Effector memory CD4-positive, alpha-beta T cell (primary cell): ENCODE data around the gene ZNF286A.
A peak's percentile ranks its signal among the peaks of the same experiment; 100 is the strongest.
"Not testable (repeated sequence)": the region's sequence is repeated elsewhere in the genome, so short reads cannot be mapped to it uniquely, and the experiment has no call there.

Experiments used
- DNase-seq, 3 donors: peaks; one replicate each; pipeline ENCODE4 v3.0.0-alpha.2; 2020
- H3K27ac ChIP-seq: 2 replicates; pipeline ENCODE4 v1.7.0; 2013; ENCODE audit warnings: mild to moderate bottlenecking, low read length, moderate library complexity; ENCODE audit not compliant: insufficient read depth, poor library complexity, severe bottlenecking
- H3K27me3 ChIP-seq: replicated peaks from 2 replicates; pipeline ENCODE4 v1.7.0; 2013; ENCODE audit warnings: mild to moderate bottlenecking, low read length; ENCODE audit not compliant: insufficient read depth, control insufficient read depth, poor library complexity, severe bottlenecking
- H3K36me3 ChIP-seq: 2 replicates; pipeline ENCODE4 v1.7.0; 2013; ENCODE audit warnings: mild to moderate bottlenecking, low read length, moderate library complexity; ENCODE audit not compliant: control insufficient read depth, insufficient read depth
- H3K4me1 ChIP-seq: 2 replicates; pipeline ENCODE4 v1.7.0; 2013; ENCODE audit warnings: low read length, mild to moderate bottlenecking; ENCODE audit not compliant: control insufficient read depth, insufficient read depth, poor library complexity, severe bottlenecking
- H3K4me3 ChIP-seq: 2 replicates; pipeline ENCODE4 v1.7.0; 2013; ENCODE audit warnings: low read length, low read depth, mild to moderate bottlenecking; ENCODE audit not compliant: insufficient read depth, poor library complexity, severe bottlenecking
- H3K9me3 ChIP-seq: 2 replicates; pipeline ENCODE4 v1.7.0; 2013; ENCODE audit warnings: mild to moderate bottlenecking, low read length, moderate library complexity; ENCODE audit not compliant: control insufficient read depth
- total RNA-seq, 3 donors: gene quantifications; one replicate each; lab custom pipeline; 2026; lab: John Stamatoyannopoulos, UW

Gene ZNF286A
- 4.8 to 5.0 (median 5.0) reads per million in 3 donors for total RNA-seq

DNA sequence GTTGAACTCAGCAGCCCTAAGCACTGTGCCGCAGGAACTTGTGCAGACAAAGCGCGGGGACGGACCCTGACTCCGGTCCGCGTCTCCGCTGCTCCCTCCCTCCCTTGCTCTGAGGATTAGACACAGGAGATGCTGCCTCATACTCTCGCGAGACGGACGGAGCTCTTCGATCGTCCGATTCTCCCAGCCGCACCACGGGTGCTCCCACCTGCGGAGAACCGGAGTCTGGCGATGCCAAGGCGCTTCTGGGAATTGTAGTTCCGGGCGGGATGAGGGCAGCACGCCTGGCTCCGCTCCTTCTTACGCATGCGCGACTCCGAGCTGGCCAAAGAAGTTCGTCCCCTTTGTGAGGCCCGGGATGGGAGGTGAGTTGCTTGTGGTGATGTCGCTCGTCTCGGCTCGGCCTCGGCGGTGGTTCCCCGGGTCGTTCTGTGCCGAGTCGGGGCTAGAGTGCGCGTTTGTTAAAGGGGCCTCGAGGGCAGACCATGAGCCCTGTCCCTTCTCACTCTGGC, at the start of gene ZNF286A:
Gene ZNF286A (plus strand): TSS at position 340 of the 512 bp plus-strand sequence. CDS start 578 bp downstream, outside the sequence.
- H3K9me3 ChIP-seq, H3K27me3 ChIP-seq, H3K4me1 ChIP-seq, H3K36me3 ChIP-seq: not testable (repeated sequence)
- H3K4me3 ChIP-seq: peak within 1 kb of the TSS; percentile 53
- H3K27ac ChIP-seq: peak within 1 kb of the TSS; percentile 70
- peak; percentile 89 to 95 (median 90) for DNase-seq

GRCh38 chr17:15649861-15650421, 49.6 kb upstream of the ZNF286A start:
- DNase-seq: no peak
- no peaks in the 10 kb centered on the region for H3K36me3 ChIP-seq
- no peaks in the 10 kb centered on the region for H3K27me3 ChIP-seq
- H3K27ac ChIP-seq: no peak overlapping the region
- H3K9me3 ChIP-seq: no peaks in the 10 kb centered on the region
- H3K4me1 ChIP-seq: peaks cover 5% of the 10 kb centered on the region
- H3K4me3 ChIP-seq: no peak overlapping the region

DNA sequence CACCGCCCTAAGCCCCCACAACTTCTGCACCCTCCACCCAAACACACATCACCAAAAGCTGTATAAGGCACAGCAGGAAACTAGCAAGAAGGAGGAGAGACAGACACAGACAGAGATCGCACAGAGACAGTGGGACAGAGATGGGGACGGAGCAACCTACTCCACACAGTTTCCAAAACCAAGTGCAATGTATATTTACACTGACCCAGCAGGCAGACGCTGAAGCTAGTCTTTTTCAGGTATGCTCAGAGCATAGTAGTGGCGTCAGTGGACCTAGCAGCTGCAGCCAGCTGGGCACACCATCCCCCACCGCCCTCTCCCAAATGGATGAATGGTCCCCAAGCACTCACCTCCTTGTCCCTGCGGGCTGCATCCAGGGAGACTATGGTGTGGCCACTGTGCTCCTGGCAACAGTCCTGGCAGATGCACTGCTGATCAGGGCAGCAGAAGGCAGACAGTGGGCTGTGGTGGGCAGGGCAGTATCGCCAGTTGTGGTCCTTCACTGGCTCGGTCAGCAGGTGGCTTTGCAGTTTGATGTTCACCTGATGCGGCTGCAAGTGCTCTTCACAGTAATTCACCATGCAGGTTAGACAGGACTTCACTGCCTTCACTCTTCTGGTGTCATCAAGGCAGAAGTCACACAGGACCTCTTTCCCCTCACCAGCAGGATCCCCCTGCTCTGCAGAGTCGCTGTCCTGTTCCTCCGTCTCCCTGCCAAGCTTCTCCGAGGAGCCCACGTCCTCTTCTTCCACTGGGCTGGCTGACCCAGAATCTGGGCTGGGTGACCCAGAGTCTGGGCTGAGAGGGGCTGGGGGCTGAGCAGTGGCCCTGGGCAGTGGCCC, 48.6 kb upstream of the ZNF286A start:
- Histone ChIP-seq H3K4me1 (peaks cover 5% of the 10 kb centered on the region), H3K27ac (no peak overlapping the region)
- DNase-seq: no peak

DNA sequence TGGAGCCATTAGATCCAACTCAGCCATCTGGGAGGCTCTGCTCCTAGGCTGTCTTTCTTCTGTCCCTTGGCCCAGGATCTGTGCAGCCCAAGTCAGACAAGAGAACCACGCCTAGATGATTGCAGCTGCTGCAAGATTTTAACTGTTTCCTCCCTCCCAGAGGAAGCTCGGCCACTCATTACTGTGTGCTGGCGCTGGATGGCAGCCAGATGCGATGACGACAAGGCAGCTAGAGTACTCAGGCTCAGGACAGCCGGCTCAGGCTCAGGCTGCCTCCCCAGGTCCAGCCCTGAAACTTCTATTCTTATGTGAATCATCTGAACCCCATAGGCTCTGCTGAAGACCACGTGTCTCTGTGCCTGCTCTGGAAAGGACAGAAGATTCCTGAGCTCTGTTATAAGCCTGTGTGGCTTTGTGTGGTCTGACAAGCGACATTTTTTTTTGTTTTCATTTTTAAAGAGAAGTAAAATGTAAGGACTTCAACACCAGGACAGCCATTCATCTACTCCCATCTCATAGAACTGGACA, 47.9 kb upstream of the ZNF286A start:
- DNase-seq: peak in 1 of 3 donors; percentile 2
- no peaks in the 10 kb centered on the region for H3K36me3 ChIP-seq
- H3K27ac ChIP-seq: no peak overlapping the region
- no peaks in the 10 kb centered on the region for H3K9me3 ChIP-seq
- no peaks in the 10 kb centered on the region for H3K27me3 ChIP-seq
- peak overlapping the region; percentile 24 for H3K4me3 ChIP-seq
- peaks cover 5% of the 10 kb centered on the region for H3K4me1 ChIP-seq

More for the DNA sequence above, 48.6 kb upstream of the ZNF286A start:
- Histone ChIP-seq H3K9me3 (no peaks in the 10 kb centered on the region), H3K27me3 (no peaks in the 10 kb centered on the region), H3K4me3 (peak overlapping the region; percentile 24), H3K36me3 (no peaks in the 10 kb centered on the region)

DNA sequence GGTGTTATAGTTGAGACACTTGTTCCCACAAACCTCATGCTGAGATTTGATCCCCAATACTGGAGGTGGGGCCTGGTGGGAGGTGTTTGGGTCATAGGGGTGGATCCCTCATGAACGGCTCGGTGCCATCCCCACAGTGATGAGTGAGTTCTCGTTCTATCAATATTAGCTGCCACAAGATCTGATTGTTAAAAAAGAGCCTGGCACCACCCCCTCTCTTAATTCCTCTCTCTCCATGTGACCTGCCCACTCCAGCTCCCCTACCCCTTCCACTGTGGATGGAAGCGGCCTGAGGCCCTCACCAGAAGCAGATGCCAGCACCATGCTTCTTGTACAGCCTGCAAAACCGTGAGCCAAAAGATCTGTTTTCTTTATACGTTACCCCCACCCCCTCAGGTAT, 46.6 kb upstream of the ZNF286A start:
- no peaks in the 10 kb centered on the region for H3K27me3 ChIP-seq
- no peak overlapping the region for H3K27ac ChIP-seq
- peaks cover 5% of the 10 kb centered on the region for H3K4me1 ChIP-seq
- no peaks in the 10 kb centered on the region for H3K9me3 ChIP-seq
- no peak for DNase-seq
- H3K36me3 ChIP-seq: no peaks in the 10 kb centered on the region
- H3K4me3 ChIP-seq: no peak overlapping the region

- H3K36me3 ChIP-seq, H3K27me3 ChIP-seq, DNase-seq, H3K27ac ChIP-seq, H3K4me3 ChIP-seq, H3K9me3 ChIP-seq, H3K4me1 ChIP-seq: not testable (repeated sequence)
Observed at GRCh38 chr17:15654401-15654800, 45.2 kb upstream of the ZNF286A start.

- Histone ChIP-seq H3K4me3 (no peak overlapping the region), H3K27ac (no peak overlapping the region), H3K9me3 (no peaks in the 10 kb centered on the region), H3K4me1 (peaks cover 5% of the 10 kb centered on the region), H3K27me3 (no peaks in the 10 kb centered on the region), H3K36me3 (no peaks in the 10 kb centered on the region)
- no peak for DNase-seq
Observed at GRCh38 chr17:15654886-15655561, 44.5 kb upstream of the ZNF286A start.

DNA sequence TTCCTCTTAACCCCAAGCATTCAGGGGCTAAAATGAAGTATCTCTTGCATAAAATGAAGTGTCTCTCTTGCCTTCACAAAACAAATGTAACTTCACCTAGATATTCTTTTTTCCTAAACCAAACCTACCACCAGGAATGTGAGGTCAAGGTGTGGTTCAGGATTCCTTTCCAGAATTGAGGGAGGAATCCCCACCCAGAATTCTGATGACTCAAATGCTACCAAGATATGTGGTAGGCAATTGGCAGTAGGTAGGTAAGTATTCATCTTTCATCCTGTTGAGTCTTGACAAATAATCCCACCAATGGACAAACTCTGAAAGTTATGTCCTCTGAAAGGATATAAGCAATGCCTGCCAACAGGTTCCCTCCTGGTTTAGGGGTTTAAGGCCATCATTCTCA, 41.7 kb upstream of the ZNF286A start:
- no peaks in the 10 kb centered on the region for H3K27me3 ChIP-seq
- no peak for DNase-seq

DNA sequence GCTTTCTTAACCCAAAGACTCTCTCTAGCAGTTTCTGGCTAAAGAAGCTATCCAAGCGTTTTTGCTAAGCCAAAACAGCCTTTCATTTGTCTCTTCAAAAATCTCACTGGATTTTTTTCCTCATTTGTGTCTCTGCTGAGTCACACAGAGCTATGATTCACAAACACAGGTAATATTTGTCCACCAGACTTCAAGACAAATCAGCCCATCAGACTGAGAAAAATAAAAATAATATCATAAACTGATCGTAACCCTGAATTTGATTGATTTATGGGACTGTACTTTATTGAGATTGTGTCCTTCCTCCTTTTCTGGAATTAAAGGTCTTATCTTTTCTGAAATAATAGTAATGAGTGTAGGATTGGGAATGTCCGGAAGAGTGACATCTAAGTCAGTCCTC, 41.3 kb upstream of the ZNF286A start:
- Histone ChIP-seq H3K4me3 (no peak overlapping the region), H3K36me3 (no peaks in the 10 kb centered on the region), H3K9me3 (no peaks in the 10 kb centered on the region), H3K4me1 (no peaks in the 10 kb centered on the region), H3K27ac (no peak overlapping the region), H3K27me3 (no peaks in the 10 kb centered on the region)
- DNase-seq: no peak

More for the DNA sequence above, 41.7 kb upstream of the ZNF286A start:
- no peaks in the 10 kb centered on the region for H3K9me3 ChIP-seq
- H3K27ac ChIP-seq: no peak overlapping the region
- H3K4me3 ChIP-seq: no peak overlapping the region
- no peaks in the 10 kb centered on the region for H3K36me3 ChIP-seq
- H3K4me1 ChIP-seq: no peaks in the 10 kb centered on the region
